DMS153 treated with DMSO at 0.1 percent for 48 hours (cell line): ENCODE results near the gene DEDD2.

Experiments
- DNase-seq: peaks from one replicate; lab custom pipeline; 2025; ENCODE audit not compliant: unreplicated experiment; lab: John Stamatoyannopoulos, UW

Gene DEDD2

DNA sequence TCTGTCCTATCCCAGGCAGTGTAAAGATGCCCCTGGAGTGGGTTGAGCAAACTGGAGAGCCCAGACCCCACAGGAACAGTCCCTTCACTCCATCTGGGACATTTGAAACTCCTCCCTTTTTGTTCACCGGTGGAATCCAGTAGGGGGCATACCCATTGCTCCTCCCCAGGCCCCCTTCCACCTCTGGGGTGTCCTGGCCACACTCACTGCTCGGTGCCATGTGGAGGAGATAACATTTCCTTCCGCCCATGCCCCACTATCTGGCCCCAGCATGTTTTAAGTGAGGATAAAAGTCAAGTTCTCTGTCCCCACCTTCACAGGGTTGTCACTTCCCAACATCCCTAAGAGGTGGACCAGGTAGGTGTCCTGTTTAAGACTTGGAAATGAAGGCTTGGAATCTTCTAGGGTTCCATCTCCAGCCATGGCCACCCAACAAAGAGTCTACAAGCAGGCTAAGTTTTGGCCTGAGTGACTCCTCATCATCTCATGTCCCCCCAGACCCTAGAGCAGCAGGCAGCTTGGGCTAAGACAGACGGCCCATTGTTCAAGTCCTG lies 11.9 kb upstream of the DEDD2 start:
- no peak for DNase-seq

DNA sequence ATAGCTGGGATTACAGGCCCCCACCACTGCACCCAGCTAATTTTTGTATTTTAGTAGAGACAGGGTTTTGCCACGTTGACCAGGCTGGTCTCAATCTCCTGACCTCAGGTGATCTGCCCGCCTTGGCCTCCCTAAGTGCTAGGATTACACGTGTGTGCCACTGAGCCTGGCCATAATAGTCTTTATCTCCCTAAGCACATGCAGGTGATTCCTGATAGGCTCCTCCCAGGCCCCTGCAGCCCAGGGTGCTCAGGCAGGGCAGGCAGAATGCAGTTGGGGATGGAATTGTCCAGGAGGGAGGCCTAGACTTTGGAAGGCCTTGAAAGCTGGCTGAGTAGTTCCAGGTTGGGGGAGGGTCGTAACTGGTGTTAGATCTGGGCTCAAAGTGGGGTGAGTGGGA lies 11.2 kb upstream of the DEDD2 start:
- no peak for DNase-seq

DNA sequence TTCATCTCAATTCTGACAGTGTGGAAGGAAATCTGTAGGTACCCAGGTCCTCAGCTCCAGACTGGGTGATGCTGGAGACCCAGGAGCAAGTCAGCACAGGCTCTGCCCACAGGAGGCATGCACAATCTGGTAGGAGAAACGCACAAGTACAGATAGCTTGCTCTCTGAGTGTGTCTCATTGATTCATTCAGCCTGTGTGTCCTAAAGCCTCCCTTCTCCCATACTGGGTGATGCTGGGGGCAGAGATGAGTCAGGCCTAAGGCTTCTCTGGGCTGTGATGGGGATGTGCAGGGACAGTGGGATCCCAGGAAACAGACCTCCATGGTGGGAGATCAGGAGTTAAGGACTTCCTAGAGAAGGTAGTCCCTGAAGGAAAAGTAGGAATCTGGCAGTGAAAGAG lies 9.4 kb upstream of the DEDD2 start:
- no peak for DNase-seq

DNA sequence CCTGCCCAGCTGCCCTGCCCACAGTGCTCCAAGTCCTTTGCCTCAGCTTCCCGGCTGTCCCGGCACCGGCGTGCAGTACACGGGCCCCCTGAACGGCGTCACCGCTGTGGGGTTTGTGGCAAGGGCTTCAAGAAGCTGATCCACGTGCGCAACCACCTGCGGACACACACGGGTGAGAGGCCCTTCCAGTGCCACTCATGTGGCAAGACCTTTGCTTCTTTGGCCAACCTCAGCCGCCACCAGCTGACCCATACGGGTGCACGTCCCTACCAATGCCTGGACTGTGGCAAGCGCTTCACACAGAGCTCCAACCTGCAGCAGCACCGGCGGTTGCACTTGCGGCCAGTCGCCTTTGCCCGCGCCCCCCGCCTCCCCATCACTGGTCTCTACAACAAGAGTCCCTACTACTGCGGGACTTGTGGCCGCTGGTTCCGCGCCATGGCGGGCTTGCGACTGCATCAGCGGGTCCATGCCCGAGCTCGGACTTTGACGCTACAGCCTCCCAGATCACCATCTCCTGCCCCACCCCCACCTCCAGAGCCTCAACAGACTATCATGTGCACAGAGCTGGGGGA lies 8.3 kb upstream of the DEDD2 start:
- no peak for DNase-seq

DNA sequence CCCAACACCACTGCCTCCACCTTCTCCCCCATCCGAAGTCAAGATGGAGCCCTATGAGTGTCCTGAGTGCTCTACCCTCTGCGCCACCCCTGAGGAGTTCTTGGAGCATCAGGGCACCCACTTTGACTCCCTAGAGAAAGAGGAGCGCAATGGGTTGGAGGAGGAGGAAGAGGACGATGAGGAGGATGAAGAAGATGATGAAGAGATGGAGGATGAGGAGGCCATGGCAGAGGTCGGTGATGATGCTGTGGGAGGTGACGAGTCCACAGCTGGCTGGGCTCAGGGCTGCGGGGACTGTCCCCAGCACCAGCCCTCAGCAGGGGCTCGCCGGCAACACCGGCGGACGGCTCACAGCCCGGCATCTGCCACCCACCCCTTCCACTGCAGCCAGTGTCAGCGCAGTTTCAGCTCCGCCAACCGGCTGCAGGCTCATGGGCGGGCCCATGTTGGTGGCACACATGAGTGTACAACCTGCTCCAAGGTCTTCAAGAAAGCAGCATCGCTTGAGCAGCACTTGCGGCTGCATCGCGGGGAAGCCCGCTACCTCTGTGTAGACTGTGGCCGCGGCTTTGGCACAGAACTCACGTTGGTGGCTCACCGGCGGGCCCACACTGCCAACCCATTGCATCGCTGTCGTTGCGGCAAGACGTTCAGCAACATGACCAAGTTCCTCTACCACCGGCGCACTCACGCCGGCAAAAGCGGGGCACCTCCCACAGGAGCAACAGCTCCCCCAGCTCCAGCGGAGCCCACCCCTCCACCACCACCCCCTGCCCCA lies 7.7 kb upstream of the DEDD2 start:
- DNase-seq, result no peak

DNA sequence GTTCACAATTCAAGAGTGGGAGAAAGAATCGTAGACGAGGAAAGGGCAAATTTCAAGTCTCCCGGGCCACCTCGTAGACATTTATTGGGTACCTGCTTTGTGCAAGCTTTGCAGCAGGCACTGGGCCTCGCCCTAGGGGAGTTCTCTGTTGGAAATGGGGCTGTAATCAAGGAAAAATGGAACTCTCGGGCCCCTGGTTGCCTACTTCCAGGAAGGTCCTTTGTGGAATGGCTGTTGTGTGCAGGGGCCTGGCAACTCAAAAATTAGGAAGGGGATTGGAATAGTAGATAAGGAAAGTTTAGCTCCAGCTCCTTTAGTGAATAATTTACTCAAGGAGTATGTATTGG lies 3.2 kb upstream of the DEDD2 start:
- no peak for DNase-seq

DNA sequence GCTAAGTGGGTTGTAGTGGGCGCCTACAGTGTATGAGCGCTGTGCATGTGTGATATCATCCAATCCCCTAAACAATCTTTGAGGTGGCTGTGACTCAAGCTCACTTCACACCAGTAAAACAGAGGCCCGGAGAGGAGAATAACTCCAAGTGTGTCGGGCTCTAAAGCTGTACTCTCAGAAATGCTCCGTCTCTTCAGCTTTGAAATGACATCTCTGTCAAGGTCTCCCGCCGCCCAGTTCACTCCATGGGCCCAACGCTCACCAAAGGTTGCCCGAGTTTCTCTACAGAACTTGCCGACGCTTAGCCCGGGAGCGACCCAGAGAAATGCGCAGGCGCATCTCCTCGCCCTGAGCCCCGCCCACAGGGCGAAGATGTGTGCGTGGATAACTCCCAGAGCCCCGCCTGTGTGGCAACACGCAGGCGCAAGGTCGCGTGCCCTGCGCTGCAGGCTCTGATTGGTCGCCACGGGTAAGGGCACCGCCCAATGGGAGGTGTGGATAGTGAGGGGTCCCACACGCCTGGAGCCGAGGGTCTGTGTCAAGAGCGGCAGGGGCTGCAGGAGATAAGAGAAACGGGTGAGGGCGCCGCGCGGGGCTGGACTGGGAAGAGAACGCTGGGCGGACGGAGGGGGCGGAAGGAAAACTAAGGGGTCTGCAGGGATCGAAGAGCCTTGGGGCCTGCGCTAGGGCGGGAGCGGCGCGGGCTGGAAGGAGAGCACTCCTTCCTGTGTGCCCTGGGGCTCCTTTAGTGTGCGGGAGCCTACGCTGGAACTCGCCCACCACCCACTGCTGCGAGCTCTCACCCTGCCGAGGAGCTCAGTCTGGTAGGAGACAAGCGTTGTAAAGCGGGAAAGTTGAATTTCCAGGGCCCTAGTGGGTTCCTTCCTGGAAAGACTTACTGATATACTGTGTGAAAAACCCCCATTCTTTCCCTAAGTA lies 2.6 kb upstream of the DEDD2 start, which contains the start of gene ZNF526:
Gene ZNF526 (plus strand): TSS at position 501 of the 939 bp plus-strand sequence. CDS start 4,092 bp downstream, outside the sequence.
- DNase-seq, result peak; percentile 98

DNA sequence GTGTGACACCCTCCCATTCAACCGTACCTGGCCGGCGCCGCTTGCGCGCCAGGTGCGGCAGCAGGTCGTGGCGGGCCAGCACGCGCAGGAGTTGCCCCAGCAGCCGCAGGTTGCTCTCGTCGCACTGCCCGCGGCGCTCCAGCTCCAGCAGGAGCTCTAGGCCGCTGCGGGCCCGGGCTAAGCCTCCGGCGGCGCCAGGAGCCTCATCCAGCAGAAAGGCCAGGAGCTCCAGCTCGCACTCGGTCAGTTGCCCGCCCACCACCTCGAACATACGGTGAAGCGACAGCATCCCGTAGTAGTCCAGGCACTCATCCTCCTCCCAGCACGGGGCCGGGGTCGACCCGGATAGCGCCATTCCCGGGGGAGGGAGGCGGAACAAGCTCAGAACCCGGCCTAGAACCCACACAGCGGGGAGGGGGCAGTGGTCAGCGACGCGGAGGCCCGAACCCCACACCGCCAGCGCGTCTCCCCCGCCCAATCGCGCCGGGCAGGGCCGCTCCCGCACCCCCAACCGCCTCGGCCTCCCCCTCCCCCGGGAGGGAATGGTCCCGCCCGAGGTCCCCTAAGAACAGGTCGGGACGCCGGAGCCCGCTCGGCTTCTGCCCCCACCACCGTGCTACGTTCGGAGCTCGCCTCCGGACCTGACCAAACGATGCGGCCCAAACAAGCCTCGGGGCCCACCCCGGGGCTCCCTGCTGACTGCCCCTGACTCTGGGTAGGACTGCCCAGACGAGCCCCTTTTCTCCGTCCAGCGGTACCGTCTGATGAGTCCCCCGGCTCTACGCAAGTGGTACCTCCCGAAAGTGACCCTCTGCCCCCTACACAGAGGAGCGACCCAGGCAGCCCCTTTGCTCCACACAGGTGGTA lies 591 bp downstream of the DEDD2 start:
- peak; percentile 39 for DNase-seq

DNA sequence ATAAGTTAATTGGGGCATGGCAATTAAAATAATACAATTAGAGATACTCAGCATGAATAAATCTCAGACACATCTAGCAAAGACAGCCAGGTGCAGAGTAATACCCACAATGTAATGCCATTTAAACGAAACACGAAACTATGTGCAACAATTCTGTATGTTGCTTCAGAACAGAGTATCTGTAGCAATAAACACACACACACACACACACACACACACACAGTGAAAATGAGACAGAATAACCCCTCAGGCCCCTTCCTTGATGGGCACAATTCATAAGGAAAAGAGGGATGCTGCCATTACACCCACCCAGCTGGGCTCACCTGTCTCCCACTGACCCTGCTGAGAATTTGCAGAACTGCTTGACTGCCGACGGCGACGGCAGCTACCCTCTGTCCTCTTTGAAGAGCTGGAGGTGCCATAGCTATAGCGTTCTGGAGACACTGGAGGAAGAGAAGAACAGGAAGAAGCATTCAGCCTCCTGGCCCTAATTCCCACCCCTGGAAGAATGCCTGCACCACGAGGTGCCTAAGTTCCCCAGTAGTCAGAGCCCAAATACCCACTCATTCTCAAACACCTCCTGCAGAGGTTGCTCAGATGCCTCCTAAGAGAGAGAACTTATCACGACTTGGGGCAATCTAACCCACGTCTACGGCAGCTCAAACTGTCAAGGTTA lies 2.5 kb downstream of the DEDD2 start:
- DNase-seq, result no peak

DNA sequence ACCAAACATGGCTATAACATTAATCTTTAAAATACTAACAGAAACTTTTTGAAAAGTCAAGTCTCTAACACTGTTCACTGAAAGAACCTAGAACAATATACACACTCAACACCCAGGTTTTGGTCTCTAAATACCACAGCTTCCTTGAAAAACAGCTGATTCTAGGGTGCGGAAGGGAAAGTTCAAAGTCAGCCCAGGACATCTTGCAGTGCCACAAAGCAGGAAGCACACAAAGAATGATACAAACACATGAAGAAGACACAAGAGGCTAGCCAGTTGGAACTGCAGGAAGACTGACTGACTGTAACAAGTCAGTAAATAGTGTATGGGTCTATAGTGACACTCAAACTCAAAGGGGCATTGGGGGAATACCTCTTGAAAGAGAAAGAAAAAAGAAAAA lies 4.6 kb downstream of the DEDD2 start:
- DNase-seq, result no peak

DNA sequence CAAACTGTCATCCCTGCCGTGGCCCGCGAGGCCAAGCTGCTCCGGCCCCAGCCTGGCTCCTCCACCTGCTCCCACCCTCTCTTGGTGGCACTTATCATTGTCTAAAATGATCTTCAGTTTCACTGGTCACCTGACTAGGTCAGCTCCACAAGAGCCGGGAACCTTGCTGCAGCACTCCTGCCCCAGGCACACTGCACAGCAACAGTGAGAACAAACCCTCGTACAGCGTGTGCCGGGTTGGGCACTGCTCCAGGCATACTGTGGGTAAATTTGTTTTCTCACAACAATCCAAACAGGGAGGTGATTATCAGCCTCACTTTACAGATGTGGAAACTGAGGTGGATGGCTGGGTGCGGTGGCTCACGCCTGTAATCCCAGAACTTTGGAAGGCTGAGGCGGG lies 8.9 kb downstream of the DEDD2 start:
- DNase-seq, result no peak

DNA sequence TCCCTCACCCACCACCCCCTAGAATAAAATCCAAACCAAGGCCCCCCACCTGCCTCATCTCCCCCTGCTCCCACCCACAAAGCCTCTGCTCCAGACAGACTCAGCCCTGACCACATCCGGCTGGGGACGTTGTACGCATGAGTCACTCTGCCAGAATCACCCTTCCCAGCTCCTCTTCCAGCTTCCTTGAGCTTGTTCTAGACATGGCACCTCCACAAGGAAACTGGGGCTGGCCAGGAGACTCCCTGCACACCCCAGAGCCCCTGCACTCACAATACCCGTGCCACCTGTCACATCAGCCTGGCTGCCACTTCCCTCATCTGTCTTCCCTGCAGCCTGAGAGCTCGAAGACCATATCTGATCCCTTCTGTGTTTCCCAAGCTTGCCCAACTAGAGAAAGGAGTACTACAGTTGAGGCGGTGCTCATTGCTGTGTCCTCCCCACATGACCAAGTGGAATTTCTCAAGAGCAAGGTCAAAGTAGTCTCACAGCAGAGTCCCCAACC lies 9.7 kb downstream of the DEDD2 start:
- no peak for DNase-seq

DNA sequence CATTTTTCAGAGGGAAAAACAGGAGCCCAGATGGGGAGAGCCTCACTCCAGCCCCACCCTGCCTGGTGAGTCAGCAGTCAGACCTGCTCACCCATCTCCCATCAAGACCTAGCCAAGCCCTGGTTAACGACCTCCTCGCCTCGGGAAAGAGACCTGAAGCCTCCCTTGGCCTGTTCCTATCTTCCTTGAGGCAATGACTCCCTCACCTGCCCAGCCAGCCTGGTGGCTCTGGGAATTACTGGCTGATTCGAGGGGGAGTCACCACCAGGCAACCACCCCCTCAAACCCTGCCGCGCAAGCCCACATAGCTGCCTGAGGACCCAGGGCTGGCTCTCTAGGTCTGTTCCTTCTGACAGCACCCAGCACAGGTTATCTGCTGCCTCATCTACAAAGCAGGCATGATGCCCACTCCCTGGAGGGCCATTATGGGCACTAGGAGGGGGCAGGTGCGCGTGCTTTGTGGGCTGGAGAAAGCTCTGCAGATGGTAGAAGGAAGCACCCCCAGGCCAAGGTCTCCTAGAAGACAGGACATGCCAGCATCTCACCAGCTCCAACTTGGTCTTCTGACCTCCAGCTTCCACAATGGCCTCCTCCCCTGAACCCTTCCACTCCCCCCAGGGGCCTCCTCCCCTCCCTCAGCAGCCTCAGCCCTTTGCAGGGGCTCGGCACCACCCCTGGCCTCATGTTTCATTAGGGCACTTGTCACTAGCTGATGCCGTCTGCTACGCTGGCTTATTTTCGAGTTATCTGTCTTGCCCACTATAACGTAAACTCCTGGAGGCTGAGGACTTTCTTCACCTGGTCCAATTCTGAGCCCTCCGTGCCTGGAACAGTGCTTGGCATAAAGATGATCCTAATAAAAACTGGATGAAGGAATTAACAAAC lies 10.4 kb downstream of the DEDD2 start:
- no peak for DNase-seq

DNA sequence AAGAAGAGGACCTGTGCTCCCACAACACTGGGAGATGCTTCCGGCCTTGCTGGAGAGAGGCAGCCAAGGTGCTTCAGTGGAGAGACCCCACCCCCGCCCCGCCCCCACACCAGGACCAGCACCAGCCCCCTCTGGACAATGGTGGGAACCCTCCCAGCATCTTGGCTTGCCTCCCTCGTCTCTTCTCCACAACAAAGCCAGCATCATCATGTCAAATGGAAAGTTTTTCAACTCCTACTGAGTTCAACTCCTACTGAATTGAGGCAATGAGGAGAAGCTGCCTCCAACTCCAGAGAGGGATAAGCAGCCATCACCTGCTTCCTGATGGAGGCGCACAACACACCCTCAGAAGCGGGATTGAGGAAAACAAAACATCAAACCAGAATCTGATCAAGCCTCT lies 12.8 kb downstream of the DEDD2 start:
- DNase-seq, result no peak

DNA sequence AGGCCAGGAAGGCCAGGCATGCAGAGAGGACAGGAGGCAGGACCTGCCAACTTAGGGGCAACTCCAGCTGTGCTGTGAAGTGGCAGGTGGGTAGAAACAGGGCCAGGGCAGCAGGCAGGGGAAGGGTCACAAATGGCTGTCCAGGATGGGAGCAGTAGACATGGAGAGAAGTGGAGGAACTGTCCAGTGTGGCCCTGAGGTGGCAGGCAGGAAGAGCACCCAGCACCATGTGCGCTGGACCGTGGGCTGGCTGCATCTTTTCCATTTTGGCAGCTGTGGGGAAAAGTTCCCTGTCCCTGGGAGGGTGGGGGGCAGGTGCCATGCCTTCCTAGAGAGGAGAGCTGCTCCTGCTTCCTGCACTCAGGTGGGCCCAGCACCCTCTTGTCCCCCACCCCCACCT lies 13.8 kb downstream of the DEDD2 start:
- DNase-seq, result no peak

DNA sequence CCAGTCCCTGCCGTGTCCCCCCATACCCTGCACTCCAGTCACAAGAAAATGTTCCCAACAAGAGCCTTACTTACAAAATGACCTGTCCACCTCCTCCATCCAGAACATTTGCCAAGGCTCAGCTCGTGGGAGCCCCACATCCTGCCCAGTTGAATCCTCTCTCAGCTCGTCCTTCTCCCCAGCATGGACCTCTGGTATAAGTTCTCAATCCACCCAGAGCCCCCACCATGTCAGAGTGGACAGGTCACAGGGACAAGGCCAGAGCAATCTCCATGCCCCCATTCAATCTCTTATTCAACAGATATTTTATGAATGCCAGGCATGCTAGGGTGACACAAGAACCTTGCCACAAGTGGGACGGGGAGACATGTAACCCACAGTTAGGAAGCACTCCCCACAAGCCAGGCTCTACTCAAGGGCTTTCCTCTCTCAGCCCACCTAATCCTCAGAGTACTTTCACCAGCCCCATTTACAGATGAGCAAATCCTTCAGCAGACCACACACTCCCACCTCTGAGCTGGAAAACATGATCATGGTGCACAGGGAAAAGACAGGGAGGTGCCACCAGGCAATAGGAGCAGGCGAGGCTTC lies 15.1 kb downstream of the DEDD2 start:
- DNase-seq, result no peak

DNA sequence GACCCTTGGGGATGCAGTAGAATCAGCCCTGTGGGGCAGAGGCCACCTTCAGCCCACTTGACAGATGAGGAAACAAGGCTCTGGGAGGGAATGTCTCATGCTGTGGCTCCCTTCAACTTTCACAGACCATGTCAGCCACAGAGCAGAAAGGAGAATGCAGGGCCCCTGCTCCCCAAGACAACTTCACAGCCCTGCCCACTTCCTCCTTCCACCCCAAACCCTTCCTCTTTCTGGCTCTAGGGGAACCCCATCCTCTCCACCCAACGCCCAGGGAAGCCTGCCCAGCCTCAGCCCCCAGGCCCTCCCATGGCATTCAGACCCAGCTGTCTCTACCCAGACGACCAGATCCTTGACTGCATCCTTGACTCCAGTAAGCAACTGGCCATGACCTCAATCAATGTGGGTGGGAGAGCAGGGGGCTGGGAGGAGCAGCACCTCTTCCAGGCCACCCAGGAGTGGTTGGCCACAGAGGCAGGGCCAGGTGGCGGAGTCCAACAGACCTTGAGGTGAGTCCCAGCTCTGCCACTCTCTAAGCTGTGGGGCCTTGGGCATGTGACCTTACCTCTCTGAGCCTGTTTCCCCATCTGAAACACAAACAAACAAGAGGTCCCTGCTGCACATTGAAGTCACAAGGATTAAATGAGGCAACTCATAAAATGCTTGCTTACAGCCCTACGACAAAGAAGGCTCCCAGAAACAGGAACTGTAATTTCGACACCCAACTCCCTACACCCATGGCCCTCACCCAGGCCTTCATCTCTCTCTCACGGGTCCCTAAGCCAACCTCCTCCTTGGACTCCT lies 15.8 kb downstream of the DEDD2 start:
- DNase-seq, result no peak
